SH-SY5Y (cell line): ENCODE measurements around the gene ADAMTSL4.

Source experiments
- GATA2 ChIP-seq: IDR thresholded peaks from 2 replicates; pipeline ENCODE4 v1.6.1; 2011; ENCODE audit warnings: mild to moderate bottlenecking, low read depth, low read length
- GATA3 ChIP-seq: IDR thresholded peaks from 2 replicates; pipeline ENCODE4 v1.6.1; 2011; ENCODE audit warnings: low read depth, mild to moderate bottlenecking, low read length, moderate library complexity

DNA sequence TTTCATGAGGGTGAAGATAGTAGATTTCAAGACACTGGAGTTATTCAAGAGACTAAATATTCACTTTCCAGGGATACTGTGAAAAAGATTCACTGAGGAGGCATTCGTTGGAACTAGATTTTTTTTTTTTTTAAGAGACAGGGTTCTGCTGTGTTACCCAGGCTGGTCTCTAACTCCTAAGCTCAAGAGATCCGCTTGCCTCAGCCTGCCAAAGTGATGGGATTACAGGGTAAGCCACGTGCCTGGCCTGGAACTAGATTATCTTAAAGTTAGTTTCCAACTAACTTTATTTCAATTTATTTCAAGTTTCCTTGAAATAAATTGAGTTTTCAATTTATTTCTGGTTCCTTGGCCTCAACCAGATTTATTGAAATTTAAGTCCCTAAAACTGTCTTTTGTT lies 54.5 kb downstream of the ADAMTSL4 start:
- TF ChIP-seq GATA2 = no peak
- no peak for TF ChIP-seq GATA3
